Stimulated activated CD4-positive, alpha-beta T cell treated with anti-CD3 and anti-CD28 coated beads, Interleukin-12 subunit alpha, Interleukin-12 subunit beta, amount 100 ng/mL, for 24 hours (primary cell): ENCODE measurements around the gene GFY.
A peak's percentile ranks its signal among the peaks of the same experiment; 100 is the strongest.
"Not testable (repeated sequence)": the region's sequence is repeated elsewhere in the genome, so short reads cannot be mapped to it uniquely, and the experiment has no call there.

Source experiments
- DNase-seq, 2 experiments: peaks; one replicate each; pipeline ENCODE4 v3.0.0-alpha.2; 2020; ENCODE audit warnings: low read depth in 2 of 2

GFY gene

GRCh38 chr19:49444100-49444700 lies 19.0 kb downstream of the GFY start:
- not testable (repeated sequence) for DNase-seq

GRCh38 chr19:49445997-49446396 lies 20.8 kb downstream of the GFY start:
- DNase-seq = no peak

GRCh38 chr19:49447485-49448431 lies 22.6 kb downstream of the GFY start:
- no peak for DNase-seq

- no peak for DNase-seq
Measured at GRCh38 chr19:49448432-49448786, 23.2 kb downstream of the GFY start.

- DNase-seq = no peak
Measured at GRCh38 chr19:49450405-49450804, 25.2 kb downstream of the GFY start.

- peak; percentile 87 to 95 for DNase-seq
Measured at GRCh38 chr19:49451430-49452181, 26.4 kb downstream of the GFY start, which contains the start of gene PIH1D1. Gene PIH1D1 (minus strand): TSS chr19:49451814. CDS start chr19:49451574, 240 bp downstream.

GRCh38 chr19:49453013-49453756 lies 28.0 kb downstream of the GFY start, which contains the start of gene ALDH16A1:
Gene ALDH16A1 (plus strand): TSS chr19:49453225. CDS start chr19:49453332, 107 bp downstream.
- DNase-seq = peak; percentile 94 to 96

GRCh38 chr19:49453757-49454240 lies 28.6 kb downstream of the GFY start:
- DNase-seq = no peak

- DNase-seq = no peak
Measured at GRCh38 chr19:49455773-49456172, 30.6 kb downstream of the GFY start.

- DNase-seq = no peak
Measured at GRCh38 chr19:49456326-49456725, 31.1 kb downstream of the GFY start.

- no peak for DNase-seq
Measured at GRCh38 chr19:49458567-49458903, 33.3 kb downstream of the GFY start.

GRCh38 chr19:49459388-49459787 lies 34.2 kb downstream of the GFY start:
- DNase-seq = no peak

GRCh38 chr19:49461130-49461529 lies 35.9 kb downstream of the GFY start:
- DNase-seq = not testable (repeated sequence)

GRCh38 chr19:49461656-49462055 lies 36.5 kb downstream of the GFY start:
- no peak for DNase-seq

- no peak for DNase-seq
Measured at GRCh38 chr19:49462492-49462891, 37.3 kb downstream of the GFY start.

- no peak for DNase-seq
Measured at GRCh38 chr19:49463960-49464740, 39.0 kb downstream of the GFY start.

GRCh38 chr19:49465371-49465770 lies 40.2 kb downstream of the GFY start:
- no peak for DNase-seq

- no peak for DNase-seq
Measured at GRCh38 chr19:49468199-49468598, 43.0 kb downstream of the GFY start.

- DNase-seq = peak in 1 of 2 experiments; percentile 66
Measured at GRCh38 chr19:49468746-49469447, 43.7 kb downstream of the GFY start.
